Panc1 (cell line): ENCODE results near the gene BAHCC1. TPM values are rescaled to one million over a fixed set of nuclear protein-coding genes. Genes with fewer than 3 reads are reported as not detected.

ENCODE experiments used
- ATAC-seq: fragments of 200-7000 bp; cut with Tn5 transposase; 2 replicates; pipeline ENCODE4 v1.9.1; 2020; ENCODE audit warnings: mild to moderate bottlenecking, moderate library complexity
- BruUV-seq: library from RNA; stranded (reverse); fragments of 400-500 nt; replicated peaks from 2 replicates; lab custom pipeline; 2021; lab: Mats Ljungman, UMichigan
- CTCF ChIA-PET: fragments of 300-600 bp; sonication (Branson Sonifier 250); formaldehyde crosslinking; loops from one replicate; lab custom pipeline; 2022; ENCODE audit warnings: antibody characterized with exemption; lab: Charles Lee
- POLR2A ChIA-PET: fragments of 300-600 bp; sonication (Branson Sonifier 250); formaldehyde crosslinking; loops from one replicate; lab custom pipeline; 2022; ENCODE audit warnings: antibody characterized with exemption; lab: Charles Lee
- DNase-seq: peaks from one replicate; pipeline ENCODE4 v3.0.0-alpha.2; 2010; ENCODE audit warnings: low read depth, low spot score
- H3K27ac ChIP-seq: 2 replicates; pipeline ENCODE4 v1.5.1; 2011; ENCODE audit warnings: mild to moderate bottlenecking, low read length, inconsistent platforms
- H3K27me3 ChIP-seq: fragments of 200-500 bp; sonication (Bioruptor generic); 2 replicates; pipeline ENCODE4 v1.6.0; 2014; ENCODE audit warnings: low read length, inconsistent platforms; ENCODE audit not compliant: control insufficient read depth, insufficient read depth
- H3K36me3 ChIP-seq: fragments of 200-500 bp; sonication (Bioruptor generic); 2 replicates; pipeline ENCODE4 v1.5.1; 2014; ENCODE audit warnings: inconsistent platforms, mild to moderate bottlenecking, low read length, moderate library complexity; ENCODE audit not compliant: control insufficient read depth, insufficient read depth
- H3K4me1 ChIP-seq: 2 replicates; pipeline ENCODE4 v1.5.1; 2011; ENCODE audit warnings: inconsistent platforms, mild to moderate bottlenecking, low read length, moderate library complexity; ENCODE audit not compliant: control insufficient read depth, insufficient read depth
- H3K4me3 ChIP-seq, 2 experiments: 2 replicates each; pipeline ENCODE4 v1.5.1; 2011 to 2012; ENCODE audit warnings: low read depth in 2 of 2, low read length in 2 of 2, mild to moderate bottlenecking in 2 of 2, inconsistent platforms in 1 of 2, moderate library complexity in 1 of 2
- H3K9me3 ChIP-seq: fragments of 200-500 bp; sonication (Bioruptor generic); 2 replicates; pipeline ENCODE4 v1.5.1; 2014; ENCODE audit warnings: low read depth, mild to moderate bottlenecking, inconsistent platforms, low read length, moderate library complexity; ENCODE audit not compliant: control insufficient read depth, insufficient read depth
- CTCF ChIP-seq: fragments of 450-650 bp; IDR thresholded peaks from 2 replicates; pipeline ENCODE4 v1.5.1; 2017; ENCODE audit warnings: mild to moderate bottlenecking
- POLR2AphosphoS5 ChIP-seq: IDR thresholded peaks from 2 replicates; pipeline ENCODE4 v1.6.1; 2012; ENCODE audit warnings: mild to moderate bottlenecking, low read depth, low read length, moderate library complexity
- SIN3A ChIP-seq: IDR thresholded peaks from 2 replicates; pipeline ENCODE4 v1.6.1; 2012; ENCODE audit warnings: low read depth, mild to moderate bottlenecking, low read length, moderate library complexity, borderline replicate concordance; ENCODE audit not compliant: insufficient read depth
- TCF7L2 ChIP-seq: IDR thresholded peaks from 2 replicates; pipeline ENCODE4 v1.6.1; 2011; ENCODE audit warnings: mild to moderate bottlenecking, low read depth, low read length, inconsistent platforms
- in situ Hi-C: cut with HindIII; loops from 2 replicates; pipeline ENCODE4 v1.10.0; 2016; ENCODE audit warnings: low sequenced_read_pairs, low pct_unique_long_range_greater_than_20kb
- intact Hi-C: fragments of 100-400 bp; cut with micrococcal nuclease; formaldehyde crosslinking; loops from one replicate; pipeline ENCODE4 v1.10.0; 2022; ENCODE audit not compliant: unreplicated experiment
- total RNA-seq: library from RNA; stranded (reverse); gene quantifications from one replicate; pipeline ENCODE4 v1.2.1, GENCODE V29; 2021; ENCODE audit not compliant: unreplicated experiment
- TF ChIP-seq, protein P1 (sequence below), 2 experiments: IDR thresholded peaks; 2 replicates each; pipeline ENCODE4 v1.6.1; 2011 to 2012; ENCODE audit warnings: low read depth in 2 of 2, control low read depth in 1 of 2, low read length in 1 of 2, mild to moderate bottlenecking in 1 of 2, moderate library complexity in 1 of 2; ENCODE audit not compliant: insufficient read depth in 1 of 2

The BAHCC1 gene
- total RNA-seq, 1 experiment from 2014 or later = 77.4 TPM

GRCh38 chr17:81478119-81478518 is 82.9 kb downstream of the BAHCC1 start:
- in situ Hi-C loops (no loop called here), intact Hi-C loops (no loop called here)
- TF ChIP-seq CTCF = no peak
- no peak for DNase-seq
- peaks cover 25% of the 10 kb centered on the region for H3K4me1 ChIP-seq
- no peak for ATAC-seq
- H3K9me3 ChIP-seq = no peaks in the 10 kb centered on the region
- H3K27me3 ChIP-seq = no peaks in the 10 kb centered on the region
- no peaks in the 10 kb centered on the region for H3K36me3 ChIP-seq
- BruUV-seq = no TSS peak
- no peak overlapping the region for H3K4me3 ChIP-seq
- ChIA-PET CTCF (interaction anchor here (0.6 kb wide), 1 partner anchor 50 kb away, joined by 4 read pairs; the partner anchor contains the start of gene FSCN2), POLR2A (no interaction called here)
- H3K27ac ChIP-seq = no peak overlapping the region

DNA sequence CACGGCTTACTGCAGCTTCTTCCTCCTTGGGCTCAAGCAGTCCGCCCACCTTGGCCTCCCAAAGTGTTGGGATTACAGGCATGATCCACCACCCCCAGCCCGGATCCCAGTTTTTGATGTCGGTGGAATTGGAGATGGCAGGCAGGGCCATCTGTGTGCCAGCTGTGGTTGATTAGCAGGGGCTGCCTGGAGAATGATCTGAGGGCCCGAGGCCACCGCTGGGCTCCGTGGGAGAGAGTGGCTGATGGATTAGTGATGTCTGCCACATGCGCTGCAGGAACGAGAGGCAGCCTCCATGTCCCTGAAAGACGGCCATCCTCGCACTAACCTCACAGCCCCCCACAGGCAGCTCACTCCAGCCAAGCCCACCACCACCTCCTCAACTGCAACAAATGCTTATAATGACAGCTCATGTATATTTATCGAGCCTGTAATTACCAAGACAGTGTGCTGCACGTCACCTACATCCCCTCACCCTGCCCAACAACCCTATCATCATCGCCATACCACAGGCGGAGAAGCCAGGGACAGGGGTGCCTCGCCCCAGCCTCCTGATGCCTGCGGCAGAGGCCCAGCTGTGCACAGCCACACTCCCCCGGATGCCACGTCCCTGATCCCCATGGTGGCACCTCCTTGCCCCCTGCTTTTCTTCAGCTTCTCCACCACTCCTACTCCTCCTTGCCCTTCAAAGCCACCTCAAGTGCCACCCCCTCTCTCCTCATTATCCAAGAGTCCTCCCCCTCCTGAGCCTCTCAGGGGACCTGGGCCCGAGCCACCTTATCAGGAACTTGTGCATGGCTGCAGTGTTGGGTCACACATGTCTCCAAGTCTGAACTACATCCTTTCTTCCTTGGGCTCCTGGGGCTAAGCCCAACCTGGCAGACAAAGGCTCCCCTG is 84.2 kb downstream of the BAHCC1 start:
- ChIA-PET CTCF (no interaction called here), POLR2A (no interaction called here)
- H3K36me3 ChIP-seq = no peaks in the 10 kb centered on the region
- peaks cover 35% of the 10 kb centered on the region for H3K4me1 ChIP-seq
- no peak for TF ChIP-seq POLR2AphosphoS5
- TF ChIP-seq SIN3A = no peak
- TF ChIP-seq, protein P1, sequence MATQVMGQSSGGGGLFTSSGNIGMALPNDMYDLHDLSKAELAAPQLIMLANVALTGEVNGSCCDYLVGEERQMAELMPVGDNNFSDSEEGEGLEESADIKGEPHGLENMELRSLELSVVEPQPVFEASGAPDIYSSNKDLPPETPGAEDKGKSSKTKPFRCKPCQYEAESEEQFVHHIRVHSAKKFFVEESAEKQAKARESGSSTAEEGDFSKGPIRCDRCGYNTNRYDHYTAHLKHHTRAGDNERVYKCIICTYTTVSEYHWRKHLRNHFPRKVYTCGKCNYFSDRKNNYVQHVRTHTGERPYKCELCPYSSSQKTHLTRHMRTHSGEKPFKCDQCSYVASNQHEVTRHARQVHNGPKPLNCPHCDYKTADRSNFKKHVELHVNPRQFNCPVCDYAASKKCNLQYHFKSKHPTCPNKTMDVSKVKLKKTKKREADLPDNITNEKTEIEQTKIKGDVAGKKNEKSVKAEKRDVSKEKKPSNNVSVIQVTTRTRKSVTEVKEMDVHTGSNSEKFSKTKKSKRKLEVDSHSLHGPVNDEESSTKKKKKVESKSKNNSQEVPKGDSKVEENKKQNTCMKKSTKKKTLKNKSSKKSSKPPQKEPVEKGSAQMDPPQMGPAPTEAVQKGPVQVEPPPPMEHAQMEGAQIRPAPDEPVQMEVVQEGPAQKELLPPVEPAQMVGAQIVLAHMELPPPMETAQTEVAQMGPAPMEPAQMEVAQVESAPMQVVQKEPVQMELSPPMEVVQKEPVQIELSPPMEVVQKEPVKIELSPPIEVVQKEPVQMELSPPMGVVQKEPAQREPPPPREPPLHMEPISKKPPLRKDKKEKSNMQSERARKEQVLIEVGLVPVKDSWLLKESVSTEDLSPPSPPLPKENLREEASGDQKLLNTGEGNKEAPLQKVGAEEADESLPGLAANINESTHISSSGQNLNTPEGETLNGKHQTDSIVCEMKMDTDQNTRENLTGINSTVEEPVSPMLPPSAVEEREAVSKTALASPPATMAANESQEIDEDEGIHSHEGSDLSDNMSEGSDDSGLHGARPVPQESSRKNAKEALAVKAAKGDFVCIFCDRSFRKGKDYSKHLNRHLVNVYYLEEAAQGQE (IDR thresholded peaks at IDR 0.05; ENCODE audit: insufficient read depth in 1 of 2, low read depth in 2 of 2, low read length in 1 of 2) = no peak
- no peak for TF ChIP-seq CTCF
- no peak for TF ChIP-seq TCF7L2
- DNase-seq = no peak
- intact Hi-C loops = loop anchor here (10.0 kb wide), 1 partner anchor 225 kb away; no protein-coding TSS in a partner anchor
- H3K27me3 ChIP-seq = no peaks in the 10 kb centered on the region
- H3K27ac ChIP-seq = peak overlapping the region; percentile 31; the same call in 1 of the 2 replicates
- BruUV-seq = no TSS peak
- no peaks in the 10 kb centered on the region for H3K9me3 ChIP-seq
- ATAC-seq = no peak
- in situ Hi-C loops = no loop called here
- H3K4me3 ChIP-seq = no peak overlapping the region
